ENCODE data around the gene UFM1.

- TF ChIP-seq CTCF (IDR thresholded peaks at IDR 0.05), result no peak
- TF ChIP-seq POLR2A (IDR thresholded peaks at IDR 0.05), result no peak
These were observed 49.9 kb downstream of the UFM1 start for GRCh38 chr13:38399535-38399934.
